ENCODE measurements around the gene RNASE8.

GRCh38 chr14:21043387-21043973, 14.1 kb upstream of the RNASE8 start:
- no peak for TF ChIP-seq TCF7 (CRISPR knock-in tag; IDR thresholded peaks at IDR 0.05; ENCODE audit: low read depth)
- TF ChIP-seq SP1 (CRISPR knock-in tag; conservative IDR thresholded peaks at IDR 0.05) = no peak
- no peak for TF ChIP-seq PRDM15 (CRISPR knock-in tag; IDR thresholded peaks at IDR 0.05)
- no peak for TF ChIP-seq CTCF (IDR thresholded peaks at IDR 0.05)
- no peak for TF ChIP-seq ZNF425 (CRISPR knock-in tag; conservative IDR thresholded peaks at IDR 0.05)
- TF ChIP-seq OVOL2 (CRISPR knock-in tag; IDR thresholded peaks at IDR 0.05; ENCODE audit: borderline replicate concordance) = no peak
- no peak for TF ChIP-seq NR3C1 (CRISPR knock-in tag; conservative IDR thresholded peaks at IDR 0.05; ENCODE audit: low read depth)
- no peak for TF ChIP-seq ATF6 (CRISPR knock-in tag; IDR thresholded peaks at IDR 0.05)
- TF ChIP-seq JUN (CRISPR knock-in tag; IDR thresholded peaks at IDR 0.05) = no peak
- TF ChIP-seq USF2 (CRISPR knock-in tag; IDR thresholded peaks at IDR 0.05) = no peak

Measured in WTC11 (cell line).